HG03280 (cell line): ENCODE results near the gene DOCK7.

ENCODE experiments used
- ATAC-seq: cut with Tn5 transposase; IDR thresholded peaks from one replicate; pipeline ENCODE4 v1.9.1; 2021; ENCODE audit warnings: mild to moderate bottlenecking, moderate library complexity; ENCODE audit not compliant: unreplicated experiment

The DOCK7 gene

GRCh38 chr1:62462370-62462769, 225.8 kb downstream of the DOCK7 start:
- no peak for ATAC-seq

- ATAC-seq = no peak
Observed at GRCh38 chr1:62457955-62458354, 230.2 kb downstream of the DOCK7 start.

- ATAC-seq = no peak
Observed at GRCh38 chr1:62452951-62453350, 235.2 kb downstream of the DOCK7 start.

DNA sequence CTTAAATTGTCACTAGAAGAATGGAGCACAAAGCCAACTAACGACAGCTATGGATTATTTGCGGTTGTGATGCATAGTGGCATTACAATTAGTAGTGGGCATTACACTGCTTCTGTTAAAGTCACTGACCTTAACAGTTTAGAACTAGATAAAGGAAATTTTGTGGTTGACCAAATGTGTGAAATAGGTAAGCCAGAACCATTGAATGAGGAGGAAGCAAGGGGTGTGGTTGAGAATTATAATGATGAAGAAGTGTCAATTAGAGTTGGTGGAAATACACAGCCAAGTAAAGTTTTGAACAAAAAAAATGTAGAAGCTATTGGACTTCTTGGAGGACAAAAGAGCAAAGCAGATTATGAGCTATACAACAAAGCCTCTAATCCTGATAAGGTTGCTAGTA, 237.9 kb downstream of the DOCK7 start:
- no peak for ATAC-seq

GRCh38 chr1:62448221-62448933, 239.8 kb downstream of the DOCK7 start:
- ATAC-seq = no peak

GRCh38 chr1:62444701-62445100, 243.5 kb downstream of the DOCK7 start:
- no peak for ATAC-seq

DNA sequence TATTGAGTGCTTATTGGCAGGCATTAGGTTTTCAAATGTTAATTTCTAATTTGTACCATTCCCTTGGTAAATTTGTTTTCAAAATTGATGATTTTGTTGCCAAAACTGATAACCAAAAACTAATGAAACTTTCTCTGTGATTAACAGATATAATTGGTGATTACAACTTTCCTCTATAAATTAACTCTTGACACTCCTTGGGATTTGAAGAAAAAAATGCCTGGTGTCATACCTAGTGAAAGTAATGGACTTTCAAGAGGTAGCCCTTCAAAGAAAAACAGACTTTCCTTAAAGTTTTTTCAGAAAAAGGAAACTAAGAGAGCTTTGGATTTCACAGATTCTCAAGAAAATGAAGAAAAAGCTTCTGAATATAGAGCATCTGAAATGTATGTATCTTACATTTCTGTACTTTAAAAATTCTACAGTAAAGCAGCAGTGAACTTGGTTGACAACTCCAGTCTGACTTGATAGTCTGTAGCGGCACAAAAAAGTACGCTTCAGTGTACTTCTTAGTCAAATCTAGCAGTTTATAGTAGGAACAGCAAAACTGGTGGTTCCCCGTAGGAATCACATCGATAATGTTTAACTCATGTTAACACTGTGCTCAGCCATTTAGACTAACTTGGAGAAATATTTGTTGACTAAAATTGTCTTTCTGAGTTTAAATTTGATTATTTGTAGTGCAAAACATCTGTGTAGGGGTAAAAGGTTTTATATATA, 248.4 kb downstream of the DOCK7 start:
- ATAC-seq = no peak

DNA sequence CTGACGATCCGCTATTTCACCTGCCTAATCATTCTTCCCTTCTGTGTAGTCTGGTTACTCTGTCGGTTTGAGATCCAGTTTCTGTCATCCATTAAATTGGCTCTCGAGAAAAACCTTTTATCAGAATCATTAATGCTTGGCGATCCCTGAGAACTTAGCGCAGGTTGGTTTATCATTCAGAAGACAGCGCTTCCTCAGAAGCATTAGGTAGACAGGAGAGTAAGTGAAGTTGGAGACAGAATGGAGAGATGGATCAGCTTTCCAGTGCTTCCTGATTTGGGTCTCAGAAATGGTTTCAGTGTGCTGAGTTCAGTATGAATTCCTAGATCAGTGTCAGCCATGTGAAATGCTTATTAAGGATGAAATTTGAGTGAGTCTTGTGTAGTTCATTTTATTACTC, 250.0 kb downstream of the DOCK7 start:
- ATAC-seq = no peak

DNA sequence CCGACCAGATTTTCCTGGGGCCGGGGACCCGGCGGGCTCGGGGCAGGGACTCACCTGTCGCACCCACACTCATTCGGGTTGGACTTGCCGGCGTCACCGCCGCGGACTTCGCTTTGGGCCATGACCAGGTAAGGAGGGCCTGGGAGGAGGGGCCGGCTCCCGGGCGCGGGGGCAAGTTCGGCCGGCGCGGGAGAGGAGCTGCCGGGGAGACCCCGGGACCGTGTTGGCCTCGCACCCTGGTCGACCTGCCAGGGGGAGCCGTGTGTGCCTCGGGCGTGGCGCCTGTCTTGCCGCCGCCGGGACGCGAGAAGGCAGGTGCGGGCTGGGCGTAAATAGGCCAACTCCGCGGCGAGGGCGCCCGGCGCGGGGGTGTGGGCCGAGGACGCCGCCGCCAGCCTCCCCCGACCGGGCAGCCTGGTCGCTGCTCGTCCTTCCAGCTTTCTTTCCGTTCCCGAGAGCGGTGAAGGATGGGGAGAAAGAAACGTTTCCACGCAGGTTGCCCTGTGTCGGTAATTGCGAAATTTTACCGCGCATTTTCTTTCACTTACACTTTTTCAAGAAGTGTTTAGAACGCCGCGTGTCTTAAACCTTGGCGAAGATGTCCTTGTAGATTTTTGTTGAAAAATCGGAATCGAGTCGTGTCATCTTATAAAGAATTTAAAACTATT, 250.8 kb downstream of the DOCK7 start:
- ATAC-seq = no peak

DNA sequence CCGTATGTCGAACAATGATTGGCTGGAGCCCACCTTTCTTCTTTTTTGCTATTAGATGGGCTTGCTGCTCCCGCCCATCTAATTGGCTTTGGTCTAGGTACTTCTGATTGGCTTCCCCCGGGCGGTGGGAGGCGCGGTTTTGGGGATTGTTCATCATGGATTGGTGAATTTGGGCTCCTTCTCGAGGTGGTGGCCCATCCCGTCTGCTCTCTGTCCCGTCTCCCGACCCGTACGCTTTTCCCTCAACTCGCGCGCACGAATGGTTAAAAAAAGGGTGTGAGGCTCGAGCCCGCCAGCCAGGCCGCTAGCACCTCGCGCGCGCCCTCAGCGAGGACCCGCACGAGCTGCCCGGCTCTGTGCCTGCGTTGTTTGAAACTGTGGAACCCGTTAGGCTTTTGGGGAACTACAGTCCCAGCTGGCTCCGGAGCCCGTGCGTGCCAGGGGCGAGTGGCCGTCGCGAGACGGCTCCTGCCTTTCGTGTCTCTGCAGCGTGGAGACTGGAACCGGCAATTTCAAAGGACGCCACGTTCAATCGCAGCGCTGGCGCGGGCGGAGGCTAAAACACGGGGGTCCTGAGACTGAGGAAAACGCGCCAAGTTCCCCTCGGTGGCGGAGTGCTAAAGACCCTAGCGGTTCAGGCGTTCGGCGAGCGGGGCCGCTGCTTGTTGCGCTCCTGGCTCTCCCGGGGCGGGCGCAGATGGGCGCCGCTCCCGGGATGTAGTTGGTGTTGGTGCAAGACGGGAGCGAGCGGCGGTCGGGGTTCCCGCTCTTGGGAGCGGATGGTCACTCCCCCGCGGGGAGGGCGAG, 251.5 kb downstream of the DOCK7 start, which contains the start of gene USP1:
TSS of gene USP1 (plus strand) at position 584 of the 807 bp plus-strand sequence. CDS start 2,819 bp downstream, outside the sequence.
- peak; percentile 78 for ATAC-seq

DNA sequence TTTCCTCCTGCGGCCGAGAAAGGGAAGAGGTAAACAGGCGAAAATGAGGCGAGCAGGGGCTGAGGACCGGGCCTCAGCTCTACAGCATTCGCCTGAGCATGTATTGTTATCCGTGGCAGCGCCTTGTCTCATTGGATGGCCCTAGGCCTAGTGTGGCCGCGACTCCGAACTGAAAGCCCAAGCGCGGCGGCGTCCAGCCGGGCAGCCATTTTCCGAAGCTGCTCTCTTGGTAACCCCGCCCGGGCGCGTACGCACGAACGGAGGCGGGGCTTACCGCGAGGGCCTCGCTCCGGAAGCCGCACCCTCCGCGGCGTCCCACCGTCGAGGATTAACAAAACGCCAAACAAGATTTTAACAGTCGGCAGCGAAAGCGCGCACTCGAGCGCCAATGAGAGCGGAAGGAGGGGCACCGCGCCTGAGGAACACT, 252.1 kb downstream of the DOCK7 start:
- peak; percentile 69 for ATAC-seq

- no peak for ATAC-seq
Observed at GRCh38 chr1:62435231-62436038, 252.8 kb downstream of the DOCK7 start.

DNA sequence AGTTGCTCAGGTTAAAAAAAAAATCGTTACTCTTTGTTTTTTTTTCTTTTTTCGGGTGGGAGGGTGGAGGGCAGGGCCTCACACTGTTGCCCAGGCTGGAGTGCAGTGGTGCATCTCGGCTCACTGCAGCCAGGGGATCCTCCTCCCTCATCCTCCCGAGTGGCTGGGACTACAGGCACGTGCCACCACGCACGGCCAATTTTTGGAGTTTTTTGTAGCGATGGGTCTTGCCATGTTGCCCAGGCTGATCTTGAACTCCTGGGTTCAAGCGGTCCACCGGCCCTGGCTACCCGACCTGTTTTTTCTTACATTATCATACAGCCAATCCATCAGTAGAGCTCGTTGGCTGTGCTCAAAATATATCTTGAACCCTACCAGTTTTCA, 253.6 kb downstream of the DOCK7 start:
- ATAC-seq = no peak

DNA sequence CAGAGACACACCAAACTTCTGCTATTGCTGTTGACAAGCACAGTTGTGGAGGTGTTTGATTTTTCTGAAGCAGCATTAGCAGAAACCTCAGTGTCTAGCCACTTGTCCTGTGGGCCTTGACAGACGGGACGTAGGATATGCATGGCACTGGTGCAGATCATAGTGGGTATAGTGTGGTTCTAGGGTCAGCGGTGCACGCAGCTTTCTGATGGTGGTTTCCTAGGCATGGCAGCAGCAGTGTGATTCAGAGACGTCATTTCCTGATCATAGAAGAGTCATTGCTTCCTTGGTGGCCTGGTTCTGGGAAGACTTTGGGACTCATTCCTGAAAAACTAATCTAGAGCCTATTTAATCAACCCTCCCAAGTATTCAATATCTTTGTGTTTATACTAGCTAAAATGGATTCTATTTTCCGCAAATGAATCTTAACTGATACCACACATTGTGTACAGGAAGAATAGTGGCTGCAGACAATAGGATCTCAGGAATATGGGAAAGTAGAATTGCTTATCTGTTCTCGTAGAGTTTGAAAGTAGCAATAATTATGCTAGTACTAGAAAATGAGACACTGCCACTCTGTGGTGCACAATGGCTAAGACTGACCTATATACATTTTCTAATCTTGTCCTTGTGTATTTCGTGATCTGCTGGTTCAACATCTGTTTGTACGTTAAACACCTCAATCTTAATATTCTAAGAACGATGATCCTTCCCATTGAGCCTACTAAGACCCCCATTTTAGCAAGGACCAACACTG, 254.1 kb downstream of the DOCK7 start:
- ATAC-seq = no peak

GRCh38 chr1:62429581-62429980, 258.6 kb downstream of the DOCK7 start:
- no peak for ATAC-seq

- no peak for ATAC-seq
Observed at GRCh38 chr1:62428351-62428750, 259.8 kb downstream of the DOCK7 start.

GRCh38 chr1:62426794-62427193, 261.4 kb downstream of the DOCK7 start:
- no peak for ATAC-seq

DNA sequence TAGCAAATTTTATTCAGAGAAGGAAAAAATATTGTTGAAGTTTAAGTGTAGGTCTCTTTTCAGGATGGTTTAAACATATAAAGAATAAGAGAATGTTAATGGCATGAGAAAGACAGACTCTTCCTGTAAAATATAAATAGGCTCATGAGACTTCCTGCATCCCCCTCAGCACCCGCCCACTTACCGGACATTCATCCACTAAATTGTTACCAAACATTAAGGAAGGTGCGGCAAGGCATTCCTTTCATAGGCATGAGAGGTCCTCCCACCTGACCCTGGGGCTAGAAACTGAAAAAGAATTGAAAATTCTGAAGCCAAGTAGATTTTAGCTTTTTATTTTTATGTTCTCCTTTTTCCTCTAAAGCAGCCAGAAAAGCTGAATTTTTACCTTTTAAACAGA, 261.9 kb downstream of the DOCK7 start:
- no peak for ATAC-seq

- ATAC-seq = no peak
Observed at GRCh38 chr1:62425041-62425440, 263.1 kb downstream of the DOCK7 start.
